Measurements from ENCODE around the gene MGME1.

The MGME1 gene

DNA sequence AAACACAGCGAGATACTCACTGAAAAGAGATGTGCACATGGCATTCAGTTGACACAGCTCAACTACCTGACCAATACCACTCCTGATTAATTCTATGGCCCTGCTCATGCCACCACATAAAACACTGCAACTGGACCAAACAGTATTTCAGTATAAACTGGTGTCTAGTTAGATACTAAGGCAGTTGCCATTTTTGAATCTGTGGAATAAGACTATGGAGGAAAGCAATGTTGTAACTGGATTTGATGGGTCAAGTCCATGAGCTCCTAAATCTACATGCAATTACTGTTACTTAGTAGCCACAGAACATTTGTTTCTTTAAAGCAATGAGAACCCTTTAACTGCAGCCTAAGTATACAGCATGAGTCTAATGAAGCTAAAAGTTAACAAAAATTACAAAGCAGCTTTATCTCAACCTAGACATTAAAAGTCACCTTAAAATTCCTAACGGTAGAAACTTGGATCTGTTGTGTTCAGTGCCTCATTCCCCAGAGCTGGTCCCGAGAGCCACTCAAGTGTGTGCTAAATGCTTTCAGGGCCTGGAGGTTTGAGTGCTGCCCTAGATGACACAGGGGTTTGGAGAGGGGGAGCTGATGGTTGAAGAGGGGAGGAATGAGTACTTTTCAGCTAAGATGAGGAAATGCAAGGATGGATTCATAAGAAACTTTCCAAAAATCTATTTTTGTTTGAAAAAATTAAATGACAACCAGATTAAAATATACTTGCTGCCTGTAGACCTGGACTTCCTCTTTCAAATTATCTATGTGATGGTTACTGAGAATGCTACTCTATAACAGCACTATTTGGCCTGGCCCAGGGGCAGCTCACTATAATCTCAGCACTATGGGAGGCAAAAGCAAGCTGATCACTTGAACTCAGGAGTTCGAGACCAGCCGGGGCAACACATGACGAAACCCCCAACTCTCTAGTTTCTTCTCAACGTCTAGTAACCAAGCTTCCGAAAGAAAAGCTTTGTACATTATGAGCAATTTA is 15.8 kb upstream of the MGME1 start:
- DNase-seq (ENCODE audit: low read depth), result no peak
- no peak overlapping the region for H3K4me3 ChIP-seq (replicated peaks; ENCODE audit: low read depth, low read length)
- TF ChIP-seq, protein P1, sequence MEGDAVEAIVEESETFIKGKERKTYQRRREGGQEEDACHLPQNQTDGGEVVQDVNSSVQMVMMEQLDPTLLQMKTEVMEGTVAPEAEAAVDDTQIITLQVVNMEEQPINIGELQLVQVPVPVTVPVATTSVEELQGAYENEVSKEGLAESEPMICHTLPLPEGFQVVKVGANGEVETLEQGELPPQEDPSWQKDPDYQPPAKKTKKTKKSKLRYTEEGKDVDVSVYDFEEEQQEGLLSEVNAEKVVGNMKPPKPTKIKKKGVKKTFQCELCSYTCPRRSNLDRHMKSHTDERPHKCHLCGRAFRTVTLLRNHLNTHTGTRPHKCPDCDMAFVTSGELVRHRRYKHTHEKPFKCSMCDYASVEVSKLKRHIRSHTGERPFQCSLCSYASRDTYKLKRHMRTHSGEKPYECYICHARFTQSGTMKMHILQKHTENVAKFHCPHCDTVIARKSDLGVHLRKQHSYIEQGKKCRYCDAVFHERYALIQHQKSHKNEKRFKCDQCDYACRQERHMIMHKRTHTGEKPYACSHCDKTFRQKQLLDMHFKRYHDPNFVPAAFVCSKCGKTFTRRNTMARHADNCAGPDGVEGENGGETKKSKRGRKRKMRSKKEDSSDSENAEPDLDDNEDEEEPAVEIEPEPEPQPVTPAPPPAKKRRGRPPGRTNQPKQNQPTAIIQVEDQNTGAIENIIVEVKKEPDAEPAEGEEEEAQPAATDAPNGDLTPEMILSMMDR (IDR thresholded peaks at IDR 0.05; ENCODE audit: low read length, missing control alignments), result no peak

DNA sequence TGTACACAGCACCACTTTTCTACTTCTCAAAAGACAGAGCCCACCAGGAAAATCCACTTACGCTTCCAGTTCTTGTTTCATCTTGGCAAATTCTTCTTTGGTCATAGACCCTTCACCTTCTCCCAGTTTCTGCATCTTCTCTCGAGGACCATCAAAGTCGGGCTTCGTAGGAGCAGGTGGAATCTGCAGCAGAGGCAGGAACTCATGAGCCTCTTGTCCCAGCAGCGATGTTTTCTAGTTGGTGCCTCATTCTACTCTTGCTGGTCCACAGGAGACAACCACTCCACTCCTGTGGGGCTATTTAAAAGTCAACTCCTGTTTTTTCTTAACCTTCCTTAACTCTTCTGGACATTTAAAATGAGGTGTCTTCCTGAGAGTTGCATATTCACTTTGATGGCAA is 14.9 kb upstream of the MGME1 start:
- DNase-seq (ENCODE audit: low read depth), result no peak
- TF ChIP-seq, protein P1 (IDR thresholded peaks at IDR 0.05; ENCODE audit: low read length, missing control alignments), result no peak
- no peak overlapping the region for H3K4me3 ChIP-seq (replicated peaks; ENCODE audit: low read depth, low read length)

DNA sequence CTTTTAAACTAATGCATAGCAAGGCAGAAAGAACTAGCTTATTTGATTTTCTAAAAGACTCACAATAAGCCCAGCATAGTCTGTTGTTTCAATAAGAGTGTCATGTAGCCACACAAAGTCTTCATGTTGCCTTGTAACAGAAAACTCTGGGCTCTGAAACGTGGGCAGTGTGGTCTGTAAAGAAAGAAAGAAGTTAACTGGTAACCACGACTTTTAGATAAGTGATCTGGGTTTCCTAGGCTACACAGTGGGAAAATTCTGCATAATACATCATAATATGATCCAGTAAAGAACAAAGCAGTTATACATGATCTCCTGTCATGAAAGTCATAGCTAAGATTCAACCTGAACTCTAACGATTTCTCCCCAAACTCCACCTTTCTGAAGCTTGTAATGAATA is 13.5 kb upstream of the MGME1 start:
- TF ChIP-seq, protein P1 (IDR thresholded peaks at IDR 0.05; ENCODE audit: low read length, missing control alignments), result no peak
- no peak for DNase-seq (ENCODE audit: low read depth)

DNA sequence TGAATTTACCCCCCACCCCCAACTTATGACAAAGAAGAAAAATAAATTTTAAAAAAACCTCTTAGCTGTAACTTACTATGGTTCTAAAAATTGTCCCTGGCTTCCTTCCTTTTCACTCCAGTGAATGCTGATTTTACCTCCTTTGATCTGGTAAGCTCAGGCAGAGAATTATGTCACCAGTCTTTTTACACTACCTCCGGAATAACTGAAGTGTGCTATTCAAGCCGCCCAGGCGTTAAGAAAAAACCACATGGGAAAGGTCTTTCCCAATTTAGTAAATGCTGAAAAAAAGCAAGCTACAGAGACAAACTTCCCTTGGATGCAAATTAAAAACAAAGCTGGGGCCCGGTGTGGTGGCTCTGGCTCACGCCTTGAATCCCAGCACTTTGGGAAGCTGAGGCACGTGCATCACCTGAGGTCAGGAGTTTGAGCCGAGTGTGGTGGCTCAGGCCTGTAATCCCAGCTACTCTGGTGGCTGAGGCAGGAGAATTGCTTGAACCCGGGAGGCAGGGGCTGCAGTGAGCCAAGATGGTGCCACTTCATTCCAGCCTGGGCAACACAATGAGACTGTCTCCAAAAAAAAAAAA is 12.6 kb upstream of the MGME1 start:
- DNase-seq (ENCODE audit: low read depth), result no peak
- TF ChIP-seq, protein P1 (IDR thresholded peaks at IDR 0.05; ENCODE audit: low read length, missing control alignments), result no peak
- H3K4me3 ChIP-seq (replicated peaks; ENCODE audit: low read depth, low read length), result no peak overlapping the region

More for the DNA sequence above, 13.5 kb upstream of the MGME1 start:
- H3K4me3 ChIP-seq (replicated peaks; ENCODE audit: low read depth, low read length), result no peak overlapping the region

DNA sequence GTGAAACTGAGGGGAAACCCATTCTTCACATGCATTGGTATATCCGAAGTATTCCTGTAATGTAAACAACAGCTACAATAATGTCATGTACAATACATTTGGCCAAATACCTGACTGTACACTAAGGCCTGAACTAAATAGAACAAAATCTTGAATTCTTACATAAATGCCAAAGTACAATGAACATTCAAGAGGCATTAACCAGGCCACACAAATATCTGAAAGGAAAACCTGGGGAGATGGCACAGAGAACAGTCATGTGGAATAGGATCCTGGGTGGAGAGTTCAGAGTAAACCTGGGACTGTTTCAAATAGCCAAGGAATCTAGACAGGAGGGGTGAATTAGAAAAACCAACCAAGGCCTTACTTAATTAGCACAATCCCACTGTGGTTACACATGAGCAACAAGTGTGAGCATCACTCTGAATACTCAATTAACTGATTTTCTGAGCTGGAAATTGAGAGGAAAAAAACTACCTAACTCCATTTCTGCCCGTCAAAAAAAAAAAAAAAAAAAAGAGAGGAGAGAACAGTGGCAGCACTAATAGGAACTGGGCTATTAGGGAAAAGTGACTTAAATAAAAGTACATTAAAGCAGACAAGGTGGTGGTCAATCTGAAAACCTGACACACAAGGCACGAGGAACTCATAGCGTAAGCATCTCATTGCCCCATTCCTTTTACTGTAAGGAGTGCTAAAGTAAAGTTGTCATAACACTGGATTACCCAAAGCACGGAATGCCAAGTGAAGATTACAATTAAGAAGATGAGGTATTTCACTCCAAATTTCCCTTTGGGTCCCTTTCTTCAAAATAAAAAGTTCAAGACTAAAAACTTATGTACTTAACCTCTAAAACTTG is 11.1 kb upstream of the MGME1 start:
- TF ChIP-seq, protein P1 (IDR thresholded peaks at IDR 0.05; ENCODE audit: low read length, missing control alignments), result no peak
- H3K4me3 ChIP-seq (replicated peaks; ENCODE audit: low read depth, low read length), result no peak overlapping the region
- no peak for DNase-seq (ENCODE audit: low read depth)

DNA sequence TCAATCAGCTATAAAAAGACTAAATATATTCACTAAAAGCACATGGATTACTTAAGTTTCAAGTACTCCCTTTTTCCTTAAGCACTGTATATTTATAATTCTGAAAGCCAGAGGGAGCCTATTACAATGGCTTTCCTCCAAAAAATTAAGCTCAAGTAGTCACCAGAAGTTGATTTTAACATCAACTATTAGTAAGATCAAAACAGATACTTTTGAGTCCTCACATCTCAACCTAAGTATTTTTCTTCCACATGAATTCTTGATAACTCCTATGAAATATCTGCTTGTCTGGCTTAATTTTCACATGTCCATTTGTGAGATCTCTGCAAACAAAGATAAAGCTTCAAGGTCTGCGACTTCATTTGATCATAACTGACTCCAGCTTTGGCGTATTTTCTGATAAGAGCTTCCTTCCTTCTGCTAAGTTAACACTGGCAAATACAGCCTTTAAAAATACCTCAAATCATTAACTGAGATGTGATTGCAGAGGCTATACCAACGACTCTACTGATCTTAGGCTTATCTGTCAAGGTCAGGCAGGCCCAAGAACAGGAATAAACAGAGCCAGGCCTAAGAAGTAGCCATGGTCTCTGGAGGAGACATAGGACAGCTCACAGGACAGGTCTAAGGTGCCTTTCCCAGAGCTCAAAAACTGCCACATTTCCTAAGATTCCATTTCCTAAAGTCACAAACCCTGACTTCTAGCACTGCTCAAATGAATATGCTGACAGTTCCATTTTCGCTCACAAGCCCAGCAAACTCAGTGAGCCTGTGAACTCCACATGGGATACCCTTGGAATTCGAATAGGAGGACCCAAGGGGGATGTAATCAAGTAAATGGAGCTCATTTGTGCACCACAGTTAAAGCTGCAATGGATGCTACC is 10.2 kb upstream of the MGME1 start:
- DNase-seq (ENCODE audit: low read depth), result no peak
- H3K4me3 ChIP-seq (replicated peaks; ENCODE audit: low read depth, low read length), result no peak overlapping the region
- TF ChIP-seq, protein P1 (IDR thresholded peaks at IDR 0.05; ENCODE audit: low read length, missing control alignments), result peak; percentile 20

Data from fibroblast of pulmonary artery (primary cell).